Hindlimb muscle (tissue), 1 donor: ENCODE measurements around the gene MYB. TPM values are rescaled to one million over a fixed set of nuclear protein-coding genes. Genes with fewer than 3 reads are reported as not detected.

Experiments
- DNase-seq: peaks from one replicate; pipeline ENCODE4 v3.0.0-alpha.2; 2013
- polyA plus RNA-seq: library from polyadenylated mRNA; unstranded; fragments of 120-200 nt; gene quantifications from one replicate; pipeline ENCODE4 v1.2.1, GENCODE V29; 2013; ENCODE audit not compliant: insufficient read length

Gene MYB
- polyA plus RNA-seq, 1 donor = 1.3 TPM

- DNase-seq = no peak
Observed at GRCh38 chr6:135251498-135252441, 70.7 kb downstream of the MYB start.

- no peak for DNase-seq
Observed at GRCh38 chr6:135254471-135254870, 73.4 kb downstream of the MYB start.

- no peak for DNase-seq
Observed at GRCh38 chr6:135256866-135257265, 75.8 kb downstream of the MYB start.

GRCh38 chr6:135257631-135258405 lies 76.7 kb downstream of the MYB start:
- no peak for DNase-seq

GRCh38 chr6:135258970-135259369 lies 77.9 kb downstream of the MYB start:
- DNase-seq = no peak

GRCh38 chr6:135260612-135261011 lies 79.5 kb downstream of the MYB start:
- DNase-seq = no peak

- no peak for DNase-seq
Observed at GRCh38 chr6:135261872-135262725, 81.0 kb downstream of the MYB start.

- DNase-seq = no peak
Observed at GRCh38 chr6:135265278-135265677, 84.2 kb downstream of the MYB start.

GRCh38 chr6:135266675-135267074 lies 85.6 kb downstream of the MYB start:
- no peak for DNase-seq

GRCh38 chr6:135267085-135267484 lies 86.0 kb downstream of the MYB start:
- no peak for DNase-seq

- DNase-seq = no peak
Observed at GRCh38 chr6:135268263-135268662, 87.2 kb downstream of the MYB start.

- DNase-seq = no peak
Observed at GRCh38 chr6:135268740-135269139, 87.6 kb downstream of the MYB start.

Other genes starting within 250 kb of the MYB start
- 1.1 TPM for gene ALDH8A1, start 231.2 kb upstream of the MYB start, polyA plus RNA-seq
- gene HBS1L, start 126.5 kb upstream of the MYB start, polyA plus RNA-seq = 44.2 TPM